HL-60 (cell line): ENCODE results near the gene SPG11.
"Not testable (repeated sequence)": the region's sequence is repeated elsewhere in the genome, so short reads cannot be mapped to it uniquely, and the experiment has no call there.

Experiments
- DNase-seq, 2 experiments: peaks; one replicate each; pipeline ENCODE4 v3.0.0-alpha.2; 2010 to 2020; ENCODE audit warnings: low read depth in 1 of 2, low spot score in 1 of 2
- H3K27ac ChIP-seq: fragments of 250-450 bp; sonication (Bioruptor Pico); replicated peaks from 2 replicates; pipeline ENCODE4 v1.5.1; 2020; ENCODE audit warnings: mild to moderate bottlenecking, moderate library complexity
- H3K27me3 ChIP-seq: fragments of 250-450 bp; sonication (Bioruptor Pico); 2 replicates; pipeline ENCODE4 v1.5.1; 2021; ENCODE audit warnings: mild to moderate bottlenecking, moderate library complexity; ENCODE audit not compliant: insufficient read depth, poor library complexity, severe bottlenecking
- H3K4me3 ChIP-seq: replicated peaks from 2 replicates; pipeline ENCODE4 v1.5.1; 2011; ENCODE audit warnings: mild to moderate bottlenecking, control low read depth, low read length; ENCODE audit not compliant: insufficient read depth
- CTCF ChIP-seq: IDR thresholded peaks from one replicate; pipeline ENCODE4 v1.5.1; 2011; ENCODE audit warnings: low read length, control low read depth, inconsistent platforms; ENCODE audit not compliant: insufficient read depth
- GABPA ChIP-seq: IDR thresholded peaks from 2 replicates; pipeline ENCODE4 v1.6.1; 2012; ENCODE audit warnings: low read depth
- POLR2AphosphoS5 ChIP-seq: IDR thresholded peaks from 2 replicates; pipeline ENCODE4 v1.6.1; 2012; ENCODE audit warnings: low read depth
- REST ChIP-seq: IDR thresholded peaks from 2 replicates; pipeline ENCODE4 v1.6.1; 2012; ENCODE audit warnings: low read depth; ENCODE audit not compliant: insufficient replicate concordance
- SPI1 ChIP-seq: IDR thresholded peaks from 2 replicates; pipeline ENCODE4 v1.6.1; 2012; ENCODE audit warnings: low read depth, mild to moderate bottlenecking, borderline replicate concordance

The SPG11 gene

GRCh38 chr15:44697014-44697413 is 33.6 kb upstream of the SPG11 start:
- DNase-seq = no peak
- no peaks in the 10 kb centered on the region for H3K27me3 ChIP-seq
- TF ChIP-seq SPI1 = no peak
- TF ChIP-seq GABPA = no peak
- TF ChIP-seq POLR2AphosphoS5 = no peak
- TF ChIP-seq REST = no peak
- TF ChIP-seq CTCF = no peak

GRCh38 chr15:44695294-44695693 is 31.8 kb upstream of the SPG11 start:
- Histone ChIP-seq H3K27me3 (no peaks in the 10 kb centered on the region), H3K4me3 (no peak overlapping the region), H3K27ac (no peak overlapping the region)
- DNase-seq = no peak
- no peak for TF ChIP-seq REST
- TF ChIP-seq GABPA = no peak
- TF ChIP-seq SPI1 = no peak
- no peak for TF ChIP-seq POLR2AphosphoS5
- TF ChIP-seq CTCF = no peak

More at GRCh38 chr15:44697014-44697413, 33.6 kb upstream of the SPG11 start:
- no peak overlapping the region for H3K27ac ChIP-seq
- H3K4me3 ChIP-seq = no peak overlapping the region

- no peak for DNase-seq
- TF ChIP-seq POLR2AphosphoS5 = no peak
- no peak for TF ChIP-seq GABPA
- Histone ChIP-seq H3K27ac (no peak overlapping the region), H3K4me3 (no peak overlapping the region), H3K27me3 (no peaks in the 10 kb centered on the region)
These were observed 31.0 kb upstream of the SPG11 start for GRCh38 chr15:44694416-44694815.

GRCh38 chr15:44692659-44693058 is 29.2 kb upstream of the SPG11 start:
- DNase-seq = no peak
- Histone ChIP-seq H3K27me3 (no peaks in the 10 kb centered on the region), H3K27ac (no peak overlapping the region), H3K4me3 (no peak overlapping the region)
- TF ChIP-seq CTCF = no peak
- no peak for TF ChIP-seq GABPA
- no peak for TF ChIP-seq POLR2AphosphoS5
- no peak for TF ChIP-seq SPI1
- no peak for TF ChIP-seq REST

GRCh38 chr15:44690245-44690644 is 26.8 kb upstream of the SPG11 start:
- not testable (repeated sequence) for H3K27me3 ChIP-seq, DNase-seq, H3K4me3 ChIP-seq, H3K27ac ChIP-seq

- H3K27ac ChIP-seq, DNase-seq, H3K27me3 ChIP-seq, H3K4me3 ChIP-seq: not testable (repeated sequence)
These were observed 25.9 kb upstream of the SPG11 start for GRCh38 chr15:44689318-44689717.
